Right forelimb (tissue), 1 donor: ENCODE measurements around the gene GMPR.
"Not testable (repeated sequence)": the region's sequence is repeated elsewhere in the genome, so short reads cannot be mapped to it uniquely, and the experiment has no call there.

Experiments
- DNase-seq: peaks from one replicate; pipeline ENCODE4 v3.0.0-alpha.2; 2018

The GMPR gene

GRCh38 chr6:16226117-16227047 is 12.0 kb upstream of the GMPR start:
- not testable (repeated sequence) for DNase-seq

- no peak for DNase-seq
These were observed 11.3 kb upstream of the GMPR start for GRCh38 chr6:16227048-16227562.

GRCh38 chr6:16227605-16228004 is 10.8 kb upstream of the GMPR start:
- no peak for DNase-seq

- no peak for DNase-seq
These were observed 10.3 kb upstream of the GMPR start for GRCh38 chr6:16228043-16228442.

- no peak for DNase-seq
These were observed 9.4 kb upstream of the GMPR start for GRCh38 chr6:16228709-16229665.

- DNase-seq: no peak
These were observed 8.7 kb upstream of the GMPR start for GRCh38 chr6:16229700-16230099.

GRCh38 chr6:16230953-16231352 is 7.4 kb upstream of the GMPR start:
- DNase-seq: no peak

- DNase-seq: no peak
These were observed 6.3 kb upstream of the GMPR start for GRCh38 chr6:16232086-16232485.

GRCh38 chr6:16236009-16236501 is 2.3 kb upstream of the GMPR start:
- DNase-seq: no peak

GRCh38 chr6:16236631-16237199 is 1.7 kb upstream of the GMPR start:
- DNase-seq: no peak

GRCh38 chr6:16237242-16237641 is 1.1 kb upstream of the GMPR start:
- DNase-seq: no peak

- peak; percentile 72 for DNase-seq
These were observed 793 bp downstream of the GMPR start for GRCh38 chr6:16238963-16239797.

- no peak for DNase-seq
These were observed 1.4 kb downstream of the GMPR start for GRCh38 chr6:16239798-16240123.

GRCh38 chr6:16240589-16241320 is 2.4 kb downstream of the GMPR start:
- DNase-seq: no peak

GRCh38 chr6:16241321-16241689 is 2.9 kb downstream of the GMPR start:
- no peak for DNase-seq

GRCh38 chr6:16243055-16243454 is 4.7 kb downstream of the GMPR start:
- no peak for DNase-seq

- no peak for DNase-seq
These were observed 5.3 kb downstream of the GMPR start for GRCh38 chr6:16243664-16244063.

- no peak for DNase-seq
These were observed 6.1 kb downstream of the GMPR start for GRCh38 chr6:16244446-16244845.

GRCh38 chr6:16244869-16245451 is 6.6 kb downstream of the GMPR start:
- no peak for DNase-seq

GRCh38 chr6:16248271-16248853 is 10.0 kb downstream of the GMPR start:
- DNase-seq: no peak

- DNase-seq: no peak
These were observed 11.6 kb downstream of the GMPR start for GRCh38 chr6:16249971-16250370.
